GM12878 (cell line): ENCODE measurements around the gene LIN7A. TPM values are rescaled to one million over a fixed set of nuclear protein-coding genes. Genes with fewer than 3 reads are reported as not detected.

Experiments
- ATAC-seq: fragments of 200-7000 bp; cut with Tn5 transposase; 3 replicates; pipeline ENCODE4 v1.9.1; 2020; ENCODE audit warnings: mild to moderate bottlenecking, moderate library complexity
- BruUV-seq: library from RNA; stranded (reverse); fragments of 400-500 nt; replicated peaks from 2 replicates; lab custom pipeline; 2021; lab: Mats Ljungman, UMichigan
- CTCF ChIA-PET: fragments of 300-600 bp; sonication (Branson Sonifier 250); formaldehyde crosslinking; extraction: SDS; loops from one replicate; lab custom pipeline; 2021; ENCODE audit warnings: inconsistent platforms; lab: Yijun Ruan, JAX
- POLR2A ChIA-PET: fragments of 350-600 bp; formaldehyde crosslinking; extraction: SDS; loops from one replicate; lab custom pipeline; 2021; ENCODE audit warnings: inconsistent platforms; lab: Charles Lee
- RAD21 ChIA-PET: fragments of 300-600 bp; sonication (Branson Sonifier 250); formaldehyde crosslinking; loops from one replicate; lab custom pipeline; 2023; ENCODE audit warnings: antibody characterized with exemption; ENCODE audit not compliant: unreplicated experiment; lab: Charles Lee
- SMC1A ChIA-PET: fragments of 300-600 bp; sonication (Branson Sonifier 250); formaldehyde crosslinking; loops from one replicate; lab custom pipeline; 2023; ENCODE audit not compliant: unreplicated experiment, uncharacterized antibody; lab: Charles Lee
- DNase-seq: peaks from one replicate; pipeline ENCODE4 v3.0.0-alpha.2; 2011; ENCODE audit warnings: low read depth, low spot score
- FAIRE-seq: peaks from 3 replicates; lab custom pipeline; 2011; peaks lifted over from hg19 to GRCh38; lab: Jason Lieb, UNC
- H2AFZ ChIP-seq: 2 replicates; pipeline ENCODE4 v1.6.0; 2011; ENCODE audit warnings: low read depth, low read length, control low read depth; ENCODE audit not compliant: control insufficient read depth
- H3K27ac ChIP-seq: 2 replicates; pipeline ENCODE4 v1.5.1; 2011; ENCODE audit warnings: control low read depth; ENCODE audit not compliant: control insufficient read depth, insufficient read depth
- H3K27me3 ChIP-seq, 2 experiments: replicated peaks in 1 of 2; 2 replicates each; pipeline versions ENCODE4 v1.6.0 to v1.6.1; 2011; ENCODE audit warnings: low read length in 1 of 2; ENCODE audit not compliant: control insufficient read depth in 2 of 2, insufficient read depth in 2 of 2
- H3K36me3 ChIP-seq, 2 experiments: 2 replicates each; pipeline ENCODE4 v1.5.1; 2011; ENCODE audit warnings: low read length in 1 of 2; ENCODE audit not compliant: control insufficient read depth in 2 of 2, insufficient read depth in 2 of 2
- H3K4me1 ChIP-seq: 2 replicates; pipeline ENCODE4 v1.6.1; 2011; ENCODE audit warnings: mild to moderate bottlenecking, low read length, moderate library complexity, mixed read lengths; ENCODE audit not compliant: control insufficient read depth, insufficient read depth
- H3K4me2 ChIP-seq: 2 replicates; pipeline ENCODE4 v1.6.0; 2011; ENCODE audit warnings: control low read depth; ENCODE audit not compliant: control insufficient read depth, insufficient read depth
- H3K4me3 ChIP-seq: fragments of 200-600 bp; sonication (generic); 2 replicates; pipeline ENCODE4 v1.5.1; 2016
- H3K79me2 ChIP-seq: 2 replicates; pipeline ENCODE4 v1.6.0; 2011; ENCODE audit warnings: low read length; ENCODE audit not compliant: control insufficient read depth, insufficient read depth
- H3K9ac ChIP-seq: 2 replicates; pipeline ENCODE4 v1.8.0; 2011; ENCODE audit warnings: low read length, control low read depth, mixed read lengths; ENCODE audit not compliant: control insufficient read depth, insufficient read depth
- H3K9me3 ChIP-seq: replicated peaks from 3 replicates; pipeline ENCODE4 v1.5.1; 2011; ENCODE audit warnings: mild to moderate bottlenecking, low read length; ENCODE audit not compliant: control insufficient read depth, insufficient read depth
- H4K20me1 ChIP-seq: 2 replicates; pipeline ENCODE4 v1.6.0; 2011; ENCODE audit not compliant: control insufficient read depth, insufficient read depth
- BHLHE40 ChIP-seq, 2 experiments: fragments of 450-650 bp in 1 of 2; IDR thresholded peaks; 2 replicates each; pipeline ENCODE4 v1.6.1; 2011 to 2017; ENCODE audit warnings: low read depth in 2 of 2, borderline replicate concordance in 1 of 2, improper control_type of control experiment in 1 of 2, low read length in 1 of 2, mild to moderate bottlenecking in 1 of 2
- BMI1 ChIP-seq: fragments of 450-650 bp; IDR thresholded peaks from 2 replicates; pipeline ENCODE4 v1.6.1; 2016; ENCODE audit warnings: mild to moderate bottlenecking, moderate library complexity, borderline replicate concordance
- CEBPZ ChIP-seq: fragments of 150-350 bp; IDR thresholded peaks from 2 replicates; pipeline ENCODE4 v1.6.1; 2016; ENCODE audit warnings: low read depth, low read length
- E2F4 ChIP-seq: IDR thresholded peaks from 2 replicates; pipeline ENCODE4 v1.6.1; 2012; ENCODE audit warnings: low read depth, low read length, improper control_type of control experiment
- HDAC6 ChIP-seq: fragments of 200-600 bp; sonication (generic); IDR thresholded peaks from one replicate; pipeline ENCODE4 v1.8.0; 2017; ENCODE audit warnings: antibody characterized with exemption; ENCODE audit not compliant: unreplicated experiment
- JUNB ChIP-seq: IDR thresholded peaks from 2 replicates; pipeline ENCODE4 v1.6.1; 2016; ENCODE audit warnings: antibody characterized with exemption, mild to moderate bottlenecking
- JUND ChIP-seq: IDR thresholded peaks from 2 replicates; pipeline ENCODE4 v1.6.1; 2012; ENCODE audit warnings: low read depth, mild to moderate bottlenecking, low read length, improper control_type of control experiment, moderate library complexity
- KDM1A ChIP-seq: fragments of 200-600 bp; sonication (generic); IDR thresholded peaks from 2 replicates; pipeline ENCODE4 v1.6.1; 2016; ENCODE audit warnings: borderline replicate concordance
- PKNOX1 ChIP-seq: fragments of 450-650 bp; IDR thresholded peaks from 2 replicates; pipeline ENCODE4 v1.6.1; 2016; ENCODE audit warnings: mild to moderate bottlenecking
- RBBP5 ChIP-seq: fragments of 200-600 bp; sonication (generic); conservative IDR thresholded peaks from 2 replicates; pipeline ENCODE4 v1.6.1; 2016
- RCOR1 ChIP-seq: conservative IDR thresholded peaks from 2 replicates; pipeline ENCODE4 v1.6.1; 2012; ENCODE audit warnings: low read depth, low read length, improper control_type of control experiment
- RUNX3 ChIP-seq: IDR thresholded peaks from 2 replicates; pipeline ENCODE4 v1.6.1; 2012; ENCODE audit warnings: low read length, inconsistent platforms
- SIX5 ChIP-seq: IDR thresholded peaks from 2 replicates; pipeline ENCODE4 v1.6.1; 2011; ENCODE audit warnings: mild to moderate bottlenecking, low read depth, low read length, moderate library complexity; ENCODE audit not compliant: severe bottlenecking
- SP1 ChIP-seq: IDR thresholded peaks from one replicate; pipeline ENCODE4 v1.6.1; 2011; ENCODE audit warnings: low read depth, low read length
- ZBTB4 ChIP-seq: fragments of 450-650 bp; formaldehyde crosslinking; IDR thresholded peaks from 2 replicates; pipeline ENCODE4 v1.4.0; 2022; ENCODE audit warnings: mild to moderate bottlenecking, moderate library complexity
- WGBS: methylation state at CpG from one replicate; pipeline ENCODE4 v1.1.6; 2016; ENCODE audit warnings: low lambda C conversion rate; ENCODE audit not compliant: insufficient replicate concordance, insufficient coverage; ENCODE audit errors: missing lambda C conversion rate; 5-methylcytosine and 5-hydroxymethylcytosine counted together
- in situ Hi-C: fragments of 300-500 bp; cut with MboI; formaldehyde crosslinking; loops from 9 replicates; pipeline ENCODE4 v1.14.3; 2018; ENCODE audit warnings: mixed read lengths
- intact Hi-C: fragments of 100-400 bp; cut with micrococcal nuclease; formaldehyde crosslinking; loops from one replicate; pipeline ENCODE4 v1.14.2; 2022; ENCODE audit not compliant: unreplicated experiment
- polyA plus RNA-seq, 11 experiments: library from polyadenylated mRNA; depleted of rRNA in 4 of 11; unstranded in 6 of 11; stranded (reverse) in 5 of 11; fragments of >200 nt; fragmentation: Nextera tagmentation in 4 of 11; fragmentation: Illumina TruSeq in 1 of 11; extraction: Ambion mirVana in 4 of 11; extraction: Trizol in 1 of 11; gene quantifications; 1 replicate in 1 of 11; 2 replicates in 10 of 11; pipeline versions ENCODE4 v1.2.1 to v1.2.3, GENCODE V29; 2011 to 2016; ENCODE audit warnings: inconsistent platforms in 2 of 11, missing spikeins in 2 of 11, low read depth in 1 of 11
- total RNA-seq, 4 experiments: library from RNA; depleted of rRNA in 3 of 4; stranded (reverse); fragments of >200 nt in 3 of 4; fragmentation: Illumina TruSeq in 1 of 4; extraction: Trizol in 1 of 4; gene quantifications; 2 replicates each; pipeline versions ENCODE4 v1.2.1 to v1.2.3, GENCODE V29; 2013 to 2021

The LIN7A gene
- total and polyA plus RNA-seq, 10 of the 15 experiments (the other 5 are each of a cell fraction or from before 2014, with no cell fraction given), result 0.04 to 0.93 (median 0.35) TPM; not detected in 1

GRCh38 chr12:80967565-80967964 is 29.8 kb upstream of the LIN7A start:
- Histone ChIP-seq H4K20me1 (no peaks in the 10 kb centered on the region), H3K27ac (no peak overlapping the region), H2AFZ (no peak overlapping the region), H3K9me3 (no peaks in the 10 kb centered on the region), H3K79me2 (no peaks in the 10 kb centered on the region), H3K4me1 (no peaks in the 10 kb centered on the region), H3K4me2 (no peak overlapping the region), H3K27me3 (0 out of 4 replicates have a peak, but pooled peaks cover 0 to 3% of the 10 kb centered on the region in 2 experiments), H3K36me3 (no peaks in the 10 kb centered on the region), H3K4me3 (no peak overlapping the region), H3K9ac (no peak overlapping the region)
- ChIA-PET RAD21 (no interaction called here), SMC1A (no interaction called here), CTCF (no interaction called here), POLR2A (no interaction called here)
- WGBS, result 2% methylated on average over 3 of the region's 3 CpGs
- in situ Hi-C loops (no loop called here), intact Hi-C loops (no loop called here)
- no peak for FAIRE-seq
- no TSS peak for BruUV-seq
- DNase-seq, result no peak
- ATAC-seq, result no peak
- TF ChIP-seq RUNX3, result no peak
- no peak for TF ChIP-seq KDM1A
- TF ChIP-seq RBBP5, result no peak
- no peak for TF ChIP-seq SIX5
- TF ChIP-seq SP1, result no peak
- no peak for TF ChIP-seq CEBPZ
- no peak for TF ChIP-seq JUND
- TF ChIP-seq HDAC6, result no peak
- no peak for TF ChIP-seq E2F4
- TF ChIP-seq ZBTB4 (CRISPR knock-in tag), result no peak
- TF ChIP-seq JUNB, result no peak
- no peak for TF ChIP-seq RCOR1
- no peak for TF ChIP-seq PKNOX1
- TF ChIP-seq BHLHE40 (IDR thresholded peaks at IDR 0.05; ENCODE audit: borderline replicate concordance in 1 of 2, low read depth in 2 of 2, low read length in 1 of 2), result no peak
- no peak for TF ChIP-seq BMI1
